ENCODE results near the gene FAM199X.
"Not testable (repeated sequence)": the region's sequence is repeated elsewhere in the genome, so short reads cannot be mapped to it uniquely, and the experiment has no call there.

FAM199X gene

GRCh38 chrX:104193485-104193884 lies 27.2 kb downstream of the FAM199X start:
- no peak for DNase-seq

DNA sequence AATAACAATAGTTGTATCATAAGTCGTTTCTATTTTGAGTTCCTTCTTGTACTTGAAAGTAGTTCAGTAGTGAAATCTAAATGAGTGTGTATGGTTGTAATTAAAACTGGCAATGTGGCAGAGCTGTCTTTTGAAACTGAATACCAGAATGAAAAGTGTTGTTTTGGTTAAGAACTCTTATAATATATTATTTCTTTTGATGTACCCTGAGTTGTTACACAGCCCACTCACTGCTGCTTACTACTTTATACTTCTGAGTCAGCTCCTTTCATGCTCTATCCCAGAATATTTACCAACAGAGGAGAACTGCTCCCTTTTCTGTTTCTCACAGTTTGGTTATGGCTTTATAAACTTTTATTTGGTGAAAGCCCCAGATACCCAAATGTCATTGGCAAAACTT lies 28.8 kb downstream of the FAM199X start:
- DNase-seq = no peak

DNA sequence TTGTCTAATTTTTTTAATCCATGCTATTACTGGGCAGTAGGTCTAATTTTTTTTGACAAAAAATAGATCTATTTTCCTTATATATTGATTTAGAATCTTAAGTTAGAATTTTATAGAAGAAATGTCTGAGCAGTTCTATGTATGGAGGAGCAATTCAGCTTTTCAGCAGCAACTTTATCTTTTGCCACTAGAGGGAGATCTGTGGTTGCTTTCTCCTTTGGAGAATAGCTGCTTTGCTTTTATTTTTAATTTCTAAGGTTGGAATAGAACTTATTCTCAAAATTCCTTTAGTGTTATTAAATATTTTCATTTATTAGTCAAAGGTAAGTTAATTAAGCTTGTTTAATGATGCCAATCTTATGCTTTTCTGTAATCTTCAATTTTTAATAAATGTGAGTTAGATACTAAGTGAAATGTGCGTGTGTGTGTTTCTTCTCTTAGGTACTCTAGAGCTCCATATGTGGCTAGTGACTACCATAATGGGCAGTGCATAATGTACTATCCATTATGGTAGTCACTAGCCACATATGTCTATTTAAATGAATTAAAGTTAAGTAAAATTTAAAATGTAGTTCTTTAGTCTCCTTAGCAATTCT lies 29.3 kb downstream of the FAM199X start:
- DNase-seq = no peak

- DNase-seq = no peak
These were observed 39.3 kb downstream of the FAM199X start for GRCh38 chrX:104205548-104205947.

- no peak for DNase-seq
These were observed 44.9 kb downstream of the FAM199X start for GRCh38 chrX:104211187-104211586.

DNA sequence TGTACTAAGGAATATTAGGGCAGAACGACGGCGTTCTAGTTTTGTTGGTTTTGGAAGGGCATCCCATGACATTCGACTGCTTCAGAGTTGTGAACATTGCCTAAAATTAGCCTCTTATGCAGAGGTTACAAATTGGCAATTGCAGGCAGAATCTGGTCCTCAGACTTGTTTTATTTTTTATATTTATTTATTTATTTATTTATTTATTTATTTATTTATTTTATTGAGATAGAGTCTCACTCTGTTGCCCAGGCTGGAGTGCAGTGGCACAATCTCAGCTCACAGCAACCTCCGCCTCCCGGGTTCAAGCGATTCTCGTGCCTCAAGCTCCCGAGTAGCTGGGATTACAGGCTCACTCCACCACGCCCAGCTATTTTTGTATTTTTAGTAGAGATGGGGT lies 63.8 kb downstream of the FAM199X start:
- not testable (repeated sequence) for DNase-seq

Measured in NCI-H1436 (cell line).